Stimulated activated CD4-positive, alpha-beta T cell treated with anti-CD3 and anti-CD28 coated beads, Interleukin-2, amount 100 ng/mL, for 4 hours (primary cell): ENCODE data around the gene ZNF177.
"Not testable (repeated sequence)": the region's sequence is repeated elsewhere in the genome, so short reads cannot be mapped to it uniquely, and the experiment has no call there.

Experiments
- DNase-seq: peaks from one replicate; pipeline ENCODE4 v3.0.0-alpha.2; 2020; ENCODE audit warnings: low read depth

Gene ZNF177

GRCh38 chr19:9362905-9363304 is at the start of gene ZNF177:
ZNF177 (plus strand) TSS chr19:9363013; CDS start chr19:9378312, 15,299 bp downstream.
- no peak for DNase-seq

DNA sequence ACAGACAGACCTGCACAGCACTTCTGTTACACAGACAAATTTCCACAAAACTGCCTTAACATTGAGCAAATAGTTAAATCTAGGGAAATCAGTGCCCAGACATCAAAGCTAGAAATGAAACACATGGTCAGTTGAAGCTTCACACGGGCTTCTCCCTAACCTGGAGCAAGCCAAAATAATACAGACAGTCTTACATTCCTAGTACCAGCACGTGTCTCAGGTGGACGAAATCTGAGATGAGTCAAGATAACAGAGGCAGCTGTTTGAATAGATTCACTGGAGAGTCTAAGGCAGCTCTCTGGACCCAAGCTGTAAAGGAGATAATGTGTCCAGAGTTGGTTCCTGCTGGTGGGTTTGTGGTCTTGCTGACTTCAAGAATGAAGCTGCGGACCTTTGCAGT is 49.1 kb upstream of the ZNF177 start:
- no peak for DNase-seq

- DNase-seq: no peak
Observed at GRCh38 chr19:9321338-9321737, 41.5 kb upstream of the ZNF177 start.

DNA sequence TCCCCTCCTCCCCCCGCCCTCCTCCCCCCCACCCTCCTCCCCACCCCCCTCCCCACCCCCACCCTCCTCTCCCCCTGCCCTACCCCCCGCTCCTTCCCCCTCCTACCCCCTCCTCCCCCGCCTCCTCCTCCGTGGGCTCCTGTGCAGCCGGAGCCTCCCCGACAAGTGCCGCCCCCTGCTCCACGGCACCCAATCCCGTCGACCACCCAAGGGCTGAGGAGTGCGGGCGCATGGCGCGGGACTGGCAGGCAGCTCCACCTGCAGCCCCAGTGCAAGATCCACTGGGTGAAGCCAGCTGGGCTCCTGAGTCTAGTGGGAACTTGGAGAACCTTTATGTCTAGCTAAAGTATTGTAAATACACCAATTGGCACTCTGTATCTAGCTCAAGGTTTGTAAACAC is 41.1 kb upstream of the ZNF177 start:
- DNase-seq: not testable (repeated sequence)

- DNase-seq: not testable (repeated sequence)
Observed at GRCh38 chr19:9322201-9322600, 40.6 kb upstream of the ZNF177 start.

- DNase-seq: peak; percentile 16
Observed at GRCh38 chr19:9323557-9323918, 39.3 kb upstream of the ZNF177 start.

DNA sequence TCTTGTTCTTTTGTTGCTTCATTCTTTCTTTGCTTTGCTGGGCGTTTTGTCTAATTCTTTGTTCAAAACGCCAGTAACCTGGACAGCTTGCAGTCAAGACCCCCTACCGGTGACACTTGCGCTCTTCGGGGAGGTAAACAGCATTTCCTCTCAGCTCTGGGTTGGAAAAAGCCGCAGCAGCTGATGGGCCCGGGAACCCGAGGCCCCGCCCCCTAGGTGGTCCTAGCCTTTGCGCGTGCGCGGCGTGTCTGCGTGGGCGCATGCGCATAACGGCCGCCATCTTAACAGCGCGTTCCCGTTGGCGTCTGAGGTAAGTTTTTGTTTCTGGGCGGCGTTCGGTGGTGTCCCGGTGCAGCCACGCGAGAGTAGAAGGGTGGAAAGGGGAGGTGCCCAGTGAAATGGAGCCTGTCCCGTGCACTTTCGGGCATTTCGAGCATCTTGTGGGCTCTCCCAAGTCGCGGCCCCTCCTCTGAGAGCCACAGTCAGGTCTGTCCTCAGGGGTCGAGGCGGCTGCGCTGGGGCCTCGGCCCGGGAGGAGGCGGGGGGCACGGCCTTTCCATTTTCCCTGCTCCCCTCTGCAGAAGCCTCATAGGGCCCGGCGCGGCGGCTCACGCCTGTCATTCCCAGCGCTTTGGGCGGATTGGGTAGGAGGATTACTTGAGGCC is 38.8 kb upstream of the ZNF177 start, which contains the start of gene ZNF559:
Gene ZNF559, plus strand, starts transcription at position 261 of the 665 bp plus-strand sequence. CDS start 14,371 bp downstream, outside the sequence.
- DNase-seq: peak; percentile 93

DNA sequence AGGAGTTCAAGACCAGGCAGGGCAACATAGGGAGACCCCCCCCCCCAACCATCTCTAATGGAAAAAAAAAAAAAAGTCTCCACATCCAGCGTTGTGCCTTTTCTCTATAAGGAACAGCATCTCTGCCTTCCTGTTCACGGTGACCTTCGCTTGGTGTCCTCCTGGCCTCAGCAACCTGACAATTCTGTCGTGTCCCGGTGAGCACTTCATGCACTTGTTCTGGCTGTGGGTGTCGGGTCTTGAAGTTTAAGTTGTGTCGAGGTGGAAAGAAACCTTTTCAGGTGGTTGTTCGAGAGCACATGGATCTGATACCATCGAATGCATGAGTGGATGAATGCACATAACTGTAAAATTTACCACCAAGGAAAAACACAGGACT is 38.2 kb upstream of the ZNF177 start:
- no peak for DNase-seq

DNA sequence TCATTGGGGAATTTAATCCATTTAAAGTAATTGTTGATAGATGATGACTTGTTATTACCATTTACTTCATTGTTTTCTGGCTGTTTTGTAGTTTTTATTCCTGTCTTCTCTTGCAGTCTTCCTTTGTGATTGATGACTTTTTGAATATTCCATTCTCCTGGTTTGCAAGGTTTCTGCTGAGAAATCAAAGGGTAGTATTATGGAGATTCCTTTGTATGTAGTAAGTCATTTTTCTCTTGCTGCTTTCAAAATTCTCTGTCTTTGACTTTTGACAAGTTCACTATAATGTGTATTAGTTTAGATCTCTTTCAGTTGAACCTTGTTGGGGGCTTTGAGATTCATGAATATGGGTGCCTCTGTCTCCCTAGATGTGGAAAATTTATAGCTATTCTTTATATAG is 32.8 kb upstream of the ZNF177 start:
- DNase-seq: no peak

DNA sequence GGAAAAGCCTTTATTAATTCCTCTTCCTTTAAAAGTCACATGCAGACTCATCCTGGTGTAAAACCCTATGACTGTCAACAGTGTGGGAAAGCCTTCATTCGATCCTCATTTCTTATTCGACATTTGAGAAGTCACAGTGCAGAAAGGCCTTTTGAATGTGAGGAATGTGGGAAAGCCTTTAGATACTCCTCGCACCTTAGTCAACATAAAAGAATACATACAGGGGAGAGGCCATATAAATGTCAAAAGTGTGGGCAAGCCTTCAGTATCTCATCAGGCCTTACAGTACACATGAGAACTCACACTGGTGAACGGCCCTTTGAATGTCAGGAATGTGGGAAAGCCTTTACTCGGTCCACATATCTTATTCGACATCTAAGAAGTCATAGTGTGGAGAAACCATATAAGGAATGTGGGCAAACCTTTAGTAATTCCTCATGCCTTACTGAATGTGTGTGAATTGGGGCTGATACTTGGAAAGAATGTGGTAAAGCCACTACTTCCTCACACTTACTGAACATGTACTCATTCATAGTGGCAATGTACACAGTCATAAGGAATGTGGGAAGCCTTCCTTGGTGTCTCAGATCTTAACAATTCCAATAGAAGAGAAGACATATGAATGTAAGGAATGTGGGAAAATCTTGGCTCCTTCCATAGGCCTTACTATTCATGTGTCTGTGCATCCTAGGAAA is 20.1 kb upstream of the ZNF177 start:
- DNase-seq: no peak

DNA sequence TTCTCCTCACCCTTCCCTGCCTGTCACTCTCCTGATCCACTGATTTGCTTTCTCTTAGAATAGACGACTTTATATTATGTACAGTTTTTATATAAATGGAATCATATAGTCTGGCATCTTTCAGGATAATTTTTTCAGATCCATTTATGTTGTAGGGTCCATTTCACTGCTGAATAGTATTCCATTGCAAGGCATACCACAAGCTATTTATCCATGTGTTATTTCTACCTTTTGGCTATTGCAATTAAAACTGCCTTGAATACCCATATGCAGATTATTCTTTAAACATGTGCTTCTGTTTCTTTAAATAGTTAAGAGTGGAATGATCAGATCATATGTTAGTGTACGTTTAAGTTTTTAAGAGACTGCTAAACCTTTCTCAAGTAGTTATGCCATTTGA is 17.8 kb upstream of the ZNF177 start:
- DNase-seq: no peak

- DNase-seq: no peak
Observed at GRCh38 chr19:9348253-9348652, 14.6 kb upstream of the ZNF177 start.

DNA sequence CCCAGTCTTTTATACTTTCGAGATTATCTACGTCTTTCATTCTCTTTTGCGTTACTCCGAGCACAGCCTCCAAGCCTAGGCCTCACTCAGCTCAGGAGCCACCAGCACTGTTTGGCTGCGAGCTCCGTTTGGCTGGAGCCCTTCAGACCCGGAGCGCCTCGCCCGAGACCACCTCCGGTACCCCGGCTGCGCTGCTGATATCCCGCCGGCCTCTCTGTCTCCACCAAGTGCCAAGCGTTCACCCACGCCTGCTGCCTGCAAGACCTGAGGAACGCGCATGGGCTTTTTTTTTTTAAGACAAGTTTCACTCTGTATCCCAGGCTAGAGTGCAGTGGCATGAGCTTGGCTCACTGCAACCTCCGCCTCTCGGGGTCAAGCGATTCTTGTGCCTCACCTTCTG is 14.1 kb upstream of the ZNF177 start:
- no peak for DNase-seq

GRCh38 chr19:9352505-9352904 is 10.3 kb upstream of the ZNF177 start:
- DNase-seq: no peak

GRCh38 chr19:9353011-9353410 is 9.8 kb upstream of the ZNF177 start:
- no peak for DNase-seq

DNA sequence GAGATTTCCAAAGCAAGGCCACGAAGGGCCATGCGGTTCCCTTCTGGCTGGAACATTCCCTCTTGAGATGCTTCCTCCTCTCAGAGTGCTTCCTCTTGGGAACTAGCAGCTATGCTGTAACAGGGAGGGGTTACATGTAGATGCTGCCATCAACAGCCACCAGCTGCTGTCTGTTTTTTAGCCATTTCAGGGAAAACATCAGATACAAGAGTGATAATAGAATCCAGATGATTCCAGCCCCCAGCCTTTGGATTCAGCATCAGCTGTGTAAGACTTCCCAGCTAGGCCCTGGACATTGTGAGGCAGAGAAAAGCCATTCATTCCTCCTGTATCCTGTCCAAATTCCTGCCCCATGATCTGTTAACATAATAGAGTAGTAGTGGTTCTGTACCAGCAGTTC is 8.2 kb upstream of the ZNF177 start:
- no peak for DNase-seq

- DNase-seq: no peak
Observed at GRCh38 chr19:9370738-9371619, 8.2 kb downstream of the ZNF177 start.

DNA sequence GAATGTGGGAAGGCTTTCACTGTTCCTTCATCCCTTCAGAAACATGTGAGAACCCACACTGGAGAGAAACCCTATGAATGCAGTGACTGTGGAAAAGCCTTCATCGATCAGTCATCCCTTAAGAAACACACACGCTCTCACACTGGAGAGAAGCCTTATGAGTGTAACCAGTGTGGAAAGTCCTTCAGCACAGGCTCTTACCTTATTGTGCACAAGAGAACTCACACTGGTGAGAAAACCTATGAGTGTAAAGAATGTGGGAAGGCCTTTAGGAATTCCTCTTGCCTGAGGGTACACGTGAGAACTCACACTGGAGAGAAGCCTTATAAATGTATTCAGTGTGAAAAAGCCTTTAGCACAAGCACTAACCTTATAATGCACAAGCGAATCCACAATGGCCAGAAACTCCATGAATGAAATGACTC is 18.6 kb downstream of the ZNF177 start:
- no peak for DNase-seq

DNA sequence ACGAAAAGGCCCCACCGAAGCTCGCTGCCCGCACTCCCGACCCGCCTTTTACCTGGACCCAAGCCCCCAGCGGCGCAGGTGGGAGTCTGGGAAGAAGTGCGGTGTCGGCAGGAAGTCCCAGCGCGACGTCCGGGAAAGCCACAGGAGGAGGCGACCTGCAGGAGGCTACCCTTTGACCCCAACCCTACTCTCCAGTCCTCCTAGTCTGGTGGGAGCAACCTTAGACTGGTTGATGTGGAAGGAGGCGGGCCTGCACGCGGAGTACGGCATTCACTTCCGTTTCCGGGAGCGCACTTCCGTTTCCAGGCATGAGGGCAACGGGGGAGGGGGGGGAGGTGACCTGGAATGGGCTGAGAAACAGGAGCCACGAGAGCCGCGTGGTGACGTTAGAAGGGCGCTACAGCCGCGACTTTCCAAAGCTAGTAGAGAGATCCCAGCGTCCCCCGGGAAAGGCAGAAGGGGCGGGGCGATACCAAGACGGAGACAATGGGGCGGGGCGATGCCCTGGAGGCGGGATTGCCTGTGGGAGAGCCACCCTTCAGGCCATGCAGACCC is 44.1 kb downstream of the ZNF177 start:
- DNase-seq: peak; percentile 35

DNA sequence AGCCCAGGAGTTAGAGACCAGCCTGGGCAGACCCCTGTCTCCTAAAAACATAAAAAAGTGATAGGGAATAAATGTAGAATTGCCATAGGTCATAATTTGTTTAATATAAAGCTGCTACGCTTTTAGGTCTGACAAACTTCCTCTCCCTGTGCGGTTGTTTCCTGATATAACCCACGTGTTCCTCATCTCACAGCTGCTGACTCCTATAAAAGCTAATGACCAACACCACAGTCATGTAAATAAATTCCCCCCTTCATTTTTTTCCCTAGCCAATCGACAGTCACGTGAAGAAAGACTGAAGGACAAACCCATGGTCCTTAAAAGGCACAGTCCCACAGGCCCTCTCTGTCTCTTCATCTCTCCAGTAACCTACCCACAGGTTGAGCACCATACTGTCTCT is 45.0 kb downstream of the ZNF177 start:
- DNase-seq: no peak

GRCh38 chr19:9413240-9413954 is 50.6 kb downstream of the ZNF177 start:
- DNase-seq: no peak

GRCh38 chr19:9427941-9428340 is 65.1 kb downstream of the ZNF177 start:
- no peak for DNase-seq
